H1 (cell line): Measurements from ENCODE around the gene MECP2. TPM values are rescaled to one million over a fixed set of nuclear protein-coding genes. Genes with fewer than 3 reads are reported as not detected.

ENCODE experiments used
- CTCF ChIA-PET: fragments of 300-600 bp; sonication (Branson Sonifier 250); formaldehyde crosslinking; loops from one replicate; lab custom pipeline; 2021; ENCODE audit not compliant: partially characterized antibody; lab: Charles Lee
- POLR2A ChIA-PET: fragments of 300-600 bp; sonication (Branson Sonifier 250); formaldehyde crosslinking; loops from one replicate; lab custom pipeline; 2021; ENCODE audit warnings: inconsistent platforms; ENCODE audit not compliant: partially characterized antibody; lab: Charles Lee
- DNase-seq, 2 experiments: peaks; one replicate each; pipeline versions ENCODE4 v3.0.0 to v3.0.0-alpha.2; 2010 to 2022; ENCODE audit warnings: low spot score in 2 of 2, low read depth in 1 of 2, mixed read lengths in 1 of 2
- FAIRE-seq: peaks from 2 replicates; lab custom pipeline; 2011; peaks lifted over from hg19 to GRCh38; lab: Jason Lieb, UNC
- H2AFZ ChIP-seq: 2 replicates; pipeline ENCODE4 v1.8.1; 2012; ENCODE audit warnings: low read length, inconsistent platforms
- H2AK5ac ChIP-seq: 2 replicates; pipeline ENCODE4 v1.6.1; 2013; ENCODE audit warnings: low read depth, low read length
- H2BK120ac ChIP-seq: replicated peaks from 2 replicates; pipeline ENCODE3; 2013; ENCODE audit warnings: low read depth, low read length, inconsistent platforms
- H2BK12ac ChIP-seq: 2 replicates; pipeline ENCODE4 v1.6.1; 2013; ENCODE audit warnings: low read depth, low read length
- H2BK15ac ChIP-seq: 2 replicates; pipeline ENCODE4 v1.6.1; 2013; ENCODE audit warnings: low read length
- H2BK20ac ChIP-seq: 2 replicates; pipeline ENCODE4 v1.6.1; 2013; ENCODE audit warnings: low read length
- H2BK5ac ChIP-seq: 2 replicates; pipeline ENCODE4 v1.6.1; 2013; ENCODE audit warnings: low read depth, low read length
- H3K14ac ChIP-seq: 2 replicates; pipeline ENCODE4 v1.6.1; 2013; ENCODE audit warnings: inconsistent platforms; ENCODE audit not compliant: insufficient read length
- H3K18ac ChIP-seq: 2 replicates; pipeline ENCODE4 v1.6.1; 2013; ENCODE audit warnings: low read length; ENCODE audit errors: extremely low read depth
- H3K23ac ChIP-seq: 2 replicates; pipeline ENCODE4 v1.6.1; 2013; ENCODE audit warnings: inconsistent platforms; ENCODE audit not compliant: insufficient read length
- H3K23me2 ChIP-seq: 2 replicates; pipeline ENCODE4 v1.6.1; 2013; ENCODE audit warnings: low read depth, low read length
- H3K27ac ChIP-seq: 2 replicates; pipeline ENCODE4 v1.6.1; 2011; ENCODE audit warnings: low read depth, low read length, inconsistent platforms
- H3K27me3 ChIP-seq, 4 experiments: replicated peaks in 1 of 4; 1 replicate in 1 of 4; 2 replicates in 3 of 4; pipeline versions ENCODE4 v1.6.1 to v1.8.1; 2011 to 2013; ENCODE audit warnings: low read length in 3 of 4, mild to moderate bottlenecking in 3 of 4, inconsistent platforms in 2 of 4, mixed read lengths in 2 of 4, moderate library complexity in 1 of 4; ENCODE audit not compliant: control insufficient read depth in 3 of 4, insufficient read depth in 3 of 4; ENCODE audit errors: extremely low read depth in 1 of 4
- H3K36me3 ChIP-seq, 4 experiments: 2 replicates each; pipeline versions ENCODE4 v1.6.1 to v1.8.1; 2011 to 2013; ENCODE audit warnings: mild to moderate bottlenecking in 4 of 4, low read length in 3 of 4, moderate library complexity in 2 of 4, control low read depth in 1 of 4, inconsistent platforms in 1 of 4; ENCODE audit not compliant: insufficient read depth in 4 of 4, control insufficient read depth in 2 of 4
- H3K4ac ChIP-seq: replicated peaks from 2 replicates; pipeline ENCODE3; 2013; ENCODE audit warnings: low read length, low read depth, mixed read lengths, inconsistent platforms; ENCODE audit not compliant: insufficient read length
- H3K4me1 ChIP-seq, 4 experiments: replicated peaks in 1 of 4; 1 replicate in 1 of 4; 2 replicates in 3 of 4; pipeline versions ENCODE4 v1.6.1 to v1.8.1; 2011 to 2013; ENCODE audit warnings: low read length in 3 of 4, inconsistent platforms in 2 of 4, mixed read lengths in 1 of 4; ENCODE audit not compliant: insufficient read depth in 4 of 4, control insufficient read depth in 3 of 4
- H3K4me2 ChIP-seq, 2 experiments: 2 replicates each; pipeline versions ENCODE4 v1.6.1 to v1.8.1; 2011 to 2013; ENCODE audit warnings: low read depth in 2 of 2, low read length in 2 of 2, control low read depth in 1 of 2, inconsistent platforms in 1 of 2, mild to moderate bottlenecking in 1 of 2; ENCODE audit not compliant: insufficient read depth in 1 of 2
- H3K4me3 ChIP-seq, 4 experiments: fragments of 200-600, 300-600 bp in 1 of 4; sonication (generic), shearing (Covaris generic), sonication (Bioruptor Twin) in 1 of 4; 2 replicates each; pipeline versions ENCODE4 v1.5.1 to v1.8.1; 2011 to 2016; ENCODE audit warnings: low read length in 4 of 4, low read depth in 3 of 4, control low read depth in 2 of 4, inconsistent platforms in 2 of 4, mild to moderate bottlenecking in 2 of 4, mixed read lengths in 1 of 4, moderate library complexity in 1 of 4; ENCODE audit not compliant: insufficient read depth in 2 of 4; ENCODE audit errors: extremely low read depth in 1 of 4
- H3K56ac ChIP-seq: replicated peaks from 2 replicates; pipeline ENCODE3; 2013; ENCODE audit warnings: low read depth, mild to moderate bottlenecking, mixed read lengths, low read length, inconsistent platforms; ENCODE audit not compliant: insufficient read length
- H3K79me1 ChIP-seq: 2 replicates; pipeline ENCODE4 v1.6.1; 2013; ENCODE audit warnings: low read depth, low read length, control low read depth
- H3K79me2 ChIP-seq, 2 experiments: 2 replicates each; pipeline versions ENCODE4 v1.6.1 to v1.8.1; 2012 to 2013; ENCODE audit warnings: low read length in 2 of 2, mild to moderate bottlenecking in 2 of 2, inconsistent platforms in 1 of 2; ENCODE audit not compliant: insufficient read depth in 2 of 2, control insufficient read depth in 1 of 2
- H3K9ac ChIP-seq, 4 experiments: replicated peaks in 1 of 4; 1 replicate in 1 of 4; 2 replicates in 3 of 4; pipeline versions ENCODE4 v1.6.1 to v1.8.1; 2011 to 2013; ENCODE audit warnings: low read depth in 3 of 4, low read length in 3 of 4, control low read depth in 2 of 4, mild to moderate bottlenecking in 2 of 4, moderate library complexity in 2 of 4, inconsistent platforms in 1 of 4; ENCODE audit errors: extremely low read depth in 1 of 4
- H3K9me3 ChIP-seq, 2 experiments: 2 replicates each; pipeline versions ENCODE4 v1.6.1 to v1.8.1; 2012 to 2013; ENCODE audit warnings: mild to moderate bottlenecking in 2 of 2, moderate library complexity in 2 of 2, control low read depth in 1 of 2, inconsistent platforms in 1 of 2, low read depth in 1 of 2, low read length in 1 of 2, mixed read lengths in 1 of 2; ENCODE audit not compliant: insufficient read depth in 2 of 2
- H4K20me1 ChIP-seq, 2 experiments: replicated peaks in 1 of 2; 2 replicates each; pipeline versions ENCODE3 to v1.8.1; 2011 to 2013; ENCODE audit warnings: inconsistent platforms in 2 of 2, low read length in 2 of 2, mild to moderate bottlenecking in 1 of 2; ENCODE audit not compliant: insufficient read depth in 2 of 2, control insufficient read depth in 1 of 2
- H4K5ac ChIP-seq: 2 replicates; pipeline ENCODE4 v1.6.1; 2013; ENCODE audit warnings: low read length, low read depth, mixed read lengths, inconsistent platforms; ENCODE audit not compliant: insufficient read length
- H4K8ac ChIP-seq: 2 replicates; pipeline ENCODE4 v1.8.0; 2013; ENCODE audit warnings: mild to moderate bottlenecking, moderate library complexity, low read length, inconsistent platforms; ENCODE audit not compliant: insufficient read depth; ENCODE audit errors: extremely low read depth
- H4K91ac ChIP-seq: replicated peaks from 2 replicates; pipeline ENCODE3; 2013; ENCODE audit warnings: low read length, mixed read lengths, inconsistent platforms; ENCODE audit not compliant: insufficient read length
- BCL11A ChIP-seq, 2 experiments: IDR thresholded peaks; one replicate each; pipeline ENCODE4 v1.6.1; 2011; ENCODE audit warnings: low read depth in 2 of 2, low read length in 2 of 2, mild to moderate bottlenecking in 2 of 2
- CEBPB ChIP-seq: IDR thresholded peaks from 2 replicates; pipeline ENCODE4 v1.6.1; 2012; ENCODE audit warnings: low read depth, low read length
- HDAC6 ChIP-seq: IDR thresholded peaks from one replicate; pipeline ENCODE4 v1.7.1; 2012; ENCODE audit warnings: low read depth, mild to moderate bottlenecking, inconsistent platforms, low read length, moderate library complexity
- NRF1 ChIP-seq: IDR thresholded peaks from 2 replicates; pipeline ENCODE4 v1.6.1; 2011; ENCODE audit warnings: mild to moderate bottlenecking, low read depth, low read length, improper control_type of control experiment
- POLR2A ChIP-seq, 2 experiments: IDR thresholded peaks; 1 replicate in 1 of 2; 2 replicates in 1 of 2; pipeline ENCODE4 v1.6.1; 2011; ENCODE audit warnings: low read depth in 2 of 2, low read length in 2 of 2, mild to moderate bottlenecking in 2 of 2; ENCODE audit errors: control extremely low read depth in 1 of 2
- SIN3A ChIP-seq, 2 experiments: IDR thresholded peaks in 1 of 2; conservative IDR thresholded peaks in 1 of 2; 2 replicates each; pipeline ENCODE4 v1.6.1; 2011 to 2012; ENCODE audit warnings: low read length in 2 of 2, improper control_type of control experiment in 1 of 2, low read depth in 1 of 2, mild to moderate bottlenecking in 1 of 2
- ZNF274 ChIP-seq: IDR thresholded peaks from 2 replicates; pipeline ENCODE4 v1.7.0; 2012; ENCODE audit warnings: low read length, borderline replicate concordance; ENCODE audit errors: extremely low read depth
- WGBS, 2 experiments: shearing (Covaris generic) in 1 of 2; methylation state at CpG; one replicate each; pipeline versions ENCODE4 v1.1.6 to v1.1.7; 2013 to 2015; ENCODE audit warnings: low lambda C conversion rate in 2 of 2, mixed read lengths in 2 of 2, inconsistent platforms in 1 of 2, low coverage in 1 of 2, missing lambda C conversion rate in 1 of 2; ENCODE audit not compliant: insufficient replicate concordance in 2 of 2, insufficient coverage in 1 of 2, insufficient read length in 1 of 2; ENCODE audit errors: extremely low coverage in 1 of 2, missing lambda C conversion rate in 1 of 2; 5-methylcytosine and 5-hydroxymethylcytosine counted together
- polyA plus RNA-seq, 7 experiments: library from polyadenylated mRNA; depleted of rRNA in 3 of 7; stranded (reverse) in 5 of 7; unstranded in 2 of 7; fragments of >200 nt in 5 of 7; fragments of 200-250 nt in 2 of 7; gene quantifications; 1 replicate in 5 of 7; 2 replicates in 1 of 7; 4 replicates in 1 of 7; pipeline versions ENCODE4 v1.2.1 to v1.2.3, GENCODE V29; 2011 to 2013; ENCODE audit warnings: missing spikeins in 2 of 7, mixed read lengths in 2 of 7
- total RNA-seq: library from RNA; stranded (reverse); fragmentation: NEBNext Ultra II Directional; extraction: Animal tissue kit (Norgen Biotek cat#: 25700); gene quantifications from 2 replicates; pipeline ENCODE4 v1.2.1, GENCODE V29; 2021
- TF ChIP-seq, protein P1 (sequence below): IDR thresholded peaks from 2 replicates; pipeline ENCODE4 v1.6.1; 2012; ENCODE audit warnings: inconsistent platforms

The MECP2 gene
- total and polyA plus RNA-seq, 2 of the 8 experiments (the other 6 are each of a cell fraction or from before 2014, with no cell fraction given), result 5.0 to 32.4 TPM

DNA sequence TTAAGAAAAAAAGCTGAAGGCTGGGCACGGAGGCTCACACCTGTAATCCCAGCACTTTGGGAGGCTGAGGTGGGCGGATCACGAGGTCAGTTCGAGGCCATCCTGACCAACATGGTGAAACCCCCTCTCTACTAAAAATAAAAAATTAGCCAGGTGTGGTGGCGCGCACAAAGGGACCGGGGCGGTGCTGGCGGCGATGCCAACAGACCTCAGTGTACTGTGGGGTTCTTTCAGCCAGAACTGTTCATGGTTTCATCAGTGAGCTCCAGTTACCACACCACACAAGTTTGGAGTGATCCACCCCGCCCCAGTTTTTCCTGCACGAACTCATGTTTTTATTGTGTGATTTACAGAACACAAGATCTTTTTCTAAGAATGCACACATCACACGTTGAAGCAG is 56.7 kb downstream of the MECP2 start:
- H3K56ac ChIP-seq, result no peak overlapping the region
- no peaks in the 10 kb centered on the region for H3K23me2 ChIP-seq
- H3K9me3 ChIP-seq, result no peaks in the 10 kb centered on the region
- H3K27me3 ChIP-seq, result no peaks in the 10 kb centered on the region
- CTCF ChIA-PET, result interaction anchor here (1.2 to 1.8 kb wide), 2 partner anchors 15 to 27 kb away, joined by 4 to 11 read pairs; no protein-coding TSS in a partner anchor
- no peak for FAIRE-seq
- no peak overlapping the region for H4K5ac ChIP-seq
- no peak overlapping the region for H4K91ac ChIP-seq
- no peak overlapping the region for H3K4me2 ChIP-seq
- H3K9ac ChIP-seq, result no peak overlapping the region
- H3K27ac ChIP-seq, result no peak overlapping the region
- H2AFZ ChIP-seq, result no peak overlapping the region
- no peak overlapping the region for H2BK5ac ChIP-seq
- H3K79me2 ChIP-seq, result peaks cover 0 to 36% of the 10 kb centered on the region in 2 experiments; a peak in 2 of 4 replicates
- no peak overlapping the region for H2BK120ac ChIP-seq
- 89% methylated on average over 11 of the region's 13 CpGs; no CpG with 5 or more reads in 1 of the 2 experiments for WGBS, 2 experiments
- H3K23ac ChIP-seq, result no peak overlapping the region
- H3K79me1 ChIP-seq, result no peaks in the 10 kb centered on the region
- no peak overlapping the region for H3K4me3 ChIP-seq
- no peak overlapping the region for H2BK12ac ChIP-seq
- TF ChIP-seq NRF1 (no peak), CEBPB (no peak), SIN3A (conservative IDR thresholded peaks at IDR 0.05 in 1 of 2, IDR thresholded peaks at IDR 0.05 in 1 of 2; ENCODE audit: low read depth in 1 of 2, low read length in 2 of 2) (no peak), BCL11A (IDR thresholded peaks at IDR 0.05; ENCODE audit: low read depth in 2 of 2, low read length in 2 of 2) (no peak), POLR2A (IDR thresholded peaks at IDR 0.05; ENCODE audit: control extremely low read depth in 1 of 2, low read depth in 2 of 2, low read length in 2 of 2) (no peak), ZNF274 (no peak), HDAC6 (no peak)
- TF ChIP-seq, protein P1, sequence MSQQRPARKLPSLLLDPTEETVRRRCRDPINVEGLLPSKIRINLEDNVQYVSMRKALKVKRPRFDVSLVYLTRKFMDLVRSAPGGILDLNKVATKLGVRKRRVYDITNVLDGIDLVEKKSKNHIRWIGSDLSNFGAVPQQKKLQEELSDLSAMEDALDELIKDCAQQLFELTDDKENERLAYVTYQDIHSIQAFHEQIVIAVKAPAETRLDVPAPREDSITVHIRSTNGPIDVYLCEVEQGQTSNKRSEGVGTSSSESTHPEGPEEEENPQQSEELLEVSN, result no peak
- no peak overlapping the region for H4K8ac ChIP-seq
- H4K20me1 ChIP-seq, result peaks cover 0 to 5% of the 10 kb centered on the region in 2 experiments
- no peaks in the 10 kb centered on the region for H3K36me3 ChIP-seq
- POLR2A ChIA-PET, result no interaction called here
- DNase-seq, result no peak
- H2AK5ac ChIP-seq, result no peak overlapping the region
- no peak overlapping the region for H3K18ac ChIP-seq
- H3K14ac ChIP-seq, result no peak overlapping the region
- H2BK20ac ChIP-seq, result no peak overlapping the region
- H3K4me1 ChIP-seq, result peaks cover 2 to 13% (median 8%) of the 10 kb centered on the region in 4 experiments; a peak in 6 of 7 replicates
- no peak overlapping the region for H2BK15ac ChIP-seq
- H3K4ac ChIP-seq, result no peak overlapping the region
